ENCODE measurements around the gene EGF. TPM values are rescaled to one million over a fixed set of nuclear protein-coding genes. Genes with fewer than 3 reads are reported as not detected.
A peak's percentile ranks its signal among the peaks of the same experiment; 100 is the strongest.

The EGF gene
- total RNA-seq, 1 donor from 2014 or later, result 25.5 TPM

- TF ChIP-seq CTCF (conservative IDR thresholded peaks at IDR 0.05), result no peak
- DNase-seq (ENCODE audit: extremely low spot score, unreplicated experiment), result no peak
- Mint-ChIP-seq H3K9me3 (no peaks in the 10 kb centered on the region), H3K27ac (peak overlapping the region; percentile 95), H3K27me3 (peaks cover 3% of the 10 kb centered on the region), H3K4me3 (no peak overlapping the region), H3K4me1 (ENCODE audit: unreplicated experiment) (peaks cover 13% of the 10 kb centered on the region), H3K36me3 (peaks cover 3% of the 10 kb centered on the region)
Measured at GRCh38 chr4:109990261-109991257, 77.9 kb downstream of the EGF start.

- peaks cover 3% of the 10 kb centered on the region for H3K36me3 Mint-ChIP-seq
- H3K4me3 Mint-ChIP-seq, result no peak overlapping the region
- H3K4me1 Mint-ChIP-seq (ENCODE audit: unreplicated experiment), result peaks cover 13% of the 10 kb centered on the region
- DNase-seq (ENCODE audit: extremely low spot score, unreplicated experiment), result no peak
- H3K27me3 Mint-ChIP-seq, result peaks cover 3% of the 10 kb centered on the region
- TF ChIP-seq CTCF (conservative IDR thresholded peaks at IDR 0.05), result no peak
- no peak overlapping the region for H3K27ac Mint-ChIP-seq
- H3K9me3 Mint-ChIP-seq, result no peaks in the 10 kb centered on the region
Measured at GRCh38 chr4:109993116-109993515, 80.4 kb downstream of the EGF start.

- TF ChIP-seq CTCF (conservative IDR thresholded peaks at IDR 0.05), result no peak
- Mint-ChIP-seq H3K27me3 (no peaks in the 10 kb centered on the region), H3K36me3 (no peaks in the 10 kb centered on the region), H3K4me3 (no peak overlapping the region), H3K27ac (no peak overlapping the region), H3K9me3 (no peaks in the 10 kb centered on the region), H3K4me1 (ENCODE audit: unreplicated experiment) (peaks cover 12% of the 10 kb centered on the region)
- no peak for DNase-seq (ENCODE audit: extremely low spot score, unreplicated experiment)
Measured at GRCh38 chr4:109994415-109994827, 81.7 kb downstream of the EGF start.

- peaks cover 2% of the 10 kb centered on the region for H3K27me3 Mint-ChIP-seq
- peaks cover 14% of the 10 kb centered on the region for H3K4me1 Mint-ChIP-seq (ENCODE audit: unreplicated experiment)
- no peak overlapping the region for H3K27ac Mint-ChIP-seq
- no peak for TF ChIP-seq CTCF (conservative IDR thresholded peaks at IDR 0.05)
- no peak for DNase-seq (ENCODE audit: extremely low spot score, unreplicated experiment)
- no peaks in the 10 kb centered on the region for H3K9me3 Mint-ChIP-seq
- no peaks in the 10 kb centered on the region for H3K36me3 Mint-ChIP-seq
- no peak overlapping the region for H3K4me3 Mint-ChIP-seq
Measured at GRCh38 chr4:109996526-109996925, 83.8 kb downstream of the EGF start.

- Mint-ChIP-seq H3K4me1 (ENCODE audit: unreplicated experiment) (peaks cover 7% of the 10 kb centered on the region), H3K4me3 (no peak overlapping the region), H3K9me3 (no peaks in the 10 kb centered on the region), H3K27me3 (peaks cover 2% of the 10 kb centered on the region), H3K27ac (no peak overlapping the region), H3K36me3 (no peaks in the 10 kb centered on the region)
- peak; percentile 90 for TF ChIP-seq CTCF (conservative IDR thresholded peaks at IDR 0.05)
- no peak for DNase-seq (ENCODE audit: extremely low spot score, unreplicated experiment)
Measured at GRCh38 chr4:109998867-109999584, 86.3 kb downstream of the EGF start.

All from type B pancreatic cell (in vitro differentiated cells).